Omental fat pad (tissue), 4 donors: ENCODE results near the gene PRSS21. TPM values are rescaled to one million over a fixed set of nuclear protein-coding genes. Genes with fewer than 3 reads are reported as not detected.

ENCODE experiments used
- ATAC-seq: fragments of 150-250 bp; one replicate; pipeline ENCODE4 v1.9.1; 2016; ENCODE audit warnings: mild to moderate bottlenecking, moderate library complexity; ENCODE audit not compliant: low FRiP score
- DNase-seq: peaks from one replicate; pipeline ENCODE4 v3.0.0-alpha.2; 2019; ENCODE audit warnings: low spot score
- total RNA-seq, 4 donors: library from RNA; depleted of rRNA; stranded (reverse); fragments of >200 nt; gene quantifications; one replicate each; pipeline ENCODE4 v1.1.0, GENCODE V29; 2016
- TF ChIP-seq, protein P1 (sequence below), 3 donors: fragments of 450-650 bp; IDR thresholded peaks; one replicate each; pipeline ENCODE4 v1.5.1; 2016 to 2017; ENCODE audit warnings: antibody characterized with exemption in 3 of 3, mild to moderate bottlenecking in 3 of 3, moderate library complexity in 2 of 3

The PRSS21 gene
- total RNA-seq, 4 donors from 2014 or later: 0.65 to 1.0 TPM; not detected in 2

DNA sequence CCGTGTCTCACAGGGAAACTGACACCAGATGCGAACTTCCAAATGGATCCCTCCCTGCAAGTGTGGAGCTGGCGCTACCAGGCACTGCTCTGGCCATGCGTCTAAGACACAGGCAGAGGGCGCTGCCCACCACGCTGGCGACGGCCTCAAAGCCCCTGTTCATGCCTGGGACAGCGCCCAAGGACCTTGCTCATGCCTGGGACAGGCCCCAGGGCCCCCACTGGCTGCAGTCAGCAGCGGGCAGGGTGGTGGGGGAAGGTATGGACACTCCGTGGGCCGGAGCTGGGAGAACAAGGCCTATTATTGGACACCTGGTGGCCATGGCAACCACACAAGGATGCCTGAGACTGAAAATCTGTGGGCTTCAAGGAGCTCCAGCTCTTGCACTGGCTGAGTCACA lies 21.9 kb downstream of the PRSS21 start:
- DNase-seq (no peak), ATAC-seq (peak; percentile 55)
- TF ChIP-seq, protein P1, sequence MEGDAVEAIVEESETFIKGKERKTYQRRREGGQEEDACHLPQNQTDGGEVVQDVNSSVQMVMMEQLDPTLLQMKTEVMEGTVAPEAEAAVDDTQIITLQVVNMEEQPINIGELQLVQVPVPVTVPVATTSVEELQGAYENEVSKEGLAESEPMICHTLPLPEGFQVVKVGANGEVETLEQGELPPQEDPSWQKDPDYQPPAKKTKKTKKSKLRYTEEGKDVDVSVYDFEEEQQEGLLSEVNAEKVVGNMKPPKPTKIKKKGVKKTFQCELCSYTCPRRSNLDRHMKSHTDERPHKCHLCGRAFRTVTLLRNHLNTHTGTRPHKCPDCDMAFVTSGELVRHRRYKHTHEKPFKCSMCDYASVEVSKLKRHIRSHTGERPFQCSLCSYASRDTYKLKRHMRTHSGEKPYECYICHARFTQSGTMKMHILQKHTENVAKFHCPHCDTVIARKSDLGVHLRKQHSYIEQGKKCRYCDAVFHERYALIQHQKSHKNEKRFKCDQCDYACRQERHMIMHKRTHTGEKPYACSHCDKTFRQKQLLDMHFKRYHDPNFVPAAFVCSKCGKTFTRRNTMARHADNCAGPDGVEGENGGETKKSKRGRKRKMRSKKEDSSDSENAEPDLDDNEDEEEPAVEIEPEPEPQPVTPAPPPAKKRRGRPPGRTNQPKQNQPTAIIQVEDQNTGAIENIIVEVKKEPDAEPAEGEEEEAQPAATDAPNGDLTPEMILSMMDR (IDR thresholded peaks at IDR 0.05): no peak

DNA sequence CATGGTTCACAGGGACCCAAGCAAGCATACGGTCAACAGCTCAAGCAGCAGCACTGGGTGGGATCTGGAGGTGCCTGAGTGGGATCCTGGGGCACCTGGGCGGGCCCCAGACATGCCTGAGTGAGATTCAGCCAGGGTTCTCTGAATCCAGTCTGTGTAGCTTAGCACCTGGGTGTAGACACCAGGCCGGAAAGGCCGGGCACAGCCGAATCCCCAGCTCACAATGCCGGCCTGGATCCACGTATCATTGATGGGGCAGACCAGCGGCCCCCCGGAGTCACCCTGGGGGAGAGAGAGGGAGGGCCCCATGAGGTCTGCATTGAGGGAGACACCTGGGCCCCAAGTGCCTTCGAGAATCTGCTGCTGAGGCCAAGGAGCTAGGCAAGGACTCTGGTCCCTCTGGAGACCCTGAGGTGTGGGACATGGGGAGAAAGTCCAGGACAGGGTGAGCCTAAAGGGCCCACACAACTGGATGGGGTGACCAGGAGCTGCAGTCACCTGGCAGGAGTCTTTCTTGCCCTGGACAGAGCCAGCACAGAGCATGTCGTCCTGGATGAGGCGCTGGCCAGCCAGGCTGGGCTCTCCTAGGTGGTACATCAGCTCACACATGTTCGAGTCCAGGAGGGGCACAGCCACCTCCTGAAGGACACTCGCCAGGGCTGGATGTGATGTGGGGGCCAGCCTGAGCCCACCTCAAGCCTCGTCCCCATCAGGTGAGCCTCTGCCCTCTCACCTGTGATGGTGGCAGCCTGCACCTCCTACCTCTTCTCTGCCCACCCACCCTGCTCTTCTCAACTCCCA lies 22.8 kb downstream of the PRSS21 start:
- TF ChIP-seq, protein P1 (IDR thresholded peaks at IDR 0.05): no peak
- DNase-seq (no peak), ATAC-seq (no peak)

- DNase-seq: no peak
- TF ChIP-seq, protein P1 (IDR thresholded peaks at IDR 0.05): no peak
- ATAC-seq: no peak
Observed at GRCh38 chr16:2840914-2841313, 23.9 kb downstream of the PRSS21 start.

DNA sequence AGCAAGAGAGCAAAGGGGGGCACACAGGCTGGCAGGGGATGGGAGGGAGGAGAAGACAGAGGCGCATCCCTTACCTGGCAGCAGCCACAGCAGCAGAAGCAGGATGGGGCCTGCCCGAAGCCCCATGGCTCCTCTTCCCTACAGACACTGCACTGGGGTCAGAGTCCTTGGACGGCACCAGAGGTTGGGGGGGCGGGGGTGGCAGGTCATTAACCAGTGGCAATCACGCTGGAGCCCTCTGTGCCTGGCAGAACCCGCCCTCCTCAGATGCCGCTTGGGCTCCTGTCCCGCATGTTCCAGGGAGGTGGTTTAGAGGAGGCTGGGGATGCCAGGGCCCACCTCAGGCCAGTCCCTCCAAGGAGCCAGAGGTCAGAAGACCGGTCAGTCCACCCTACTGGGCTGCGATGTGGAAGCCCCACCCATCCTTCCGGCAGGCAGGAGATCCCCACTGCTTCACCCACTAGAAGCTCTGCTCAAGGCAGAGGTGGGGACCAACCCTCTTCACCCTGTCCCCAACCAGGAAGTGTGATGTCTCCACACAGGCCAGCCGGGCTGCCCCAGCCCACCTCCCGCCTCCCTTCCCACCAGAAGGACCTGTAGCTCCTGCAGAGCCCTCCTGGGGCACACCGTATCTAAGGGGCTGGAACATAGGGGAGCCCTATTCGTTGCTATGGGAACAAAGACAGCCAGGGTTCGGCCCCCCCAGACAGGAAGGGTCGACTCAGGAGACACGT lies 24.7 kb downstream of the PRSS21 start:
- DNase-seq (no peak), ATAC-seq (no peak)

GRCh38 chr16:2842340-2843000 lies 25.4 kb downstream of the PRSS21 start:
- no peak for DNase-seq
- no peak for ATAC-seq
- TF ChIP-seq, protein P1 (IDR thresholded peaks at IDR 0.05): no peak

More for the DNA sequence above, 24.7 kb downstream of the PRSS21 start:
- TF ChIP-seq, protein P1 (IDR thresholded peaks at IDR 0.05): no peak

DNA sequence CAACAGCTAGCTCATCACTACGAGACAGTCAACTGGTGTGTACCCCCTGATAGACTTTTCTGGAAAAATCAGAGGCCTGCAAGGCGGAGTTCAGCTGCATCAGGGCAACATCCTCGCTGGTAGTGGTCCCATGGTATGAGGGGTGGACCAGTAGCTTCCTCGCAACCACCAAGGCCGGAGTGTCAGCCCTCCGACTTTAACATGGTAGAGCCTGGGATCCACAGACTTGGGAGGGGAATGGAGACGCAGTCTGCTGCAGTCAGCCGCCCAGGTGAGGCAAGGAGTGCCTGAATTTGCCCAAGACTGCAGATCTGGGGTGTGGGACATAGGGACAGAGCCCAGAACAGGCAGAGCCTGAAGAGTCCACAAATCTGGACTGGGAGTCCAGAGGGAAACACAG lies 26.5 kb downstream of the PRSS21 start:
- no peak for DNase-seq
- TF ChIP-seq, protein P1 (IDR thresholded peaks at IDR 0.05): no peak
- ATAC-seq: no peak
